Left ventricle myocardium inferior (tissue), 1 donor: Measurements from ENCODE around the gene P2RY11. TPM values are rescaled to one million over a fixed set of nuclear protein-coding genes. Genes with fewer than 3 reads are reported as not detected.
A peak's percentile ranks its signal among the peaks of the same experiment; 100 is the strongest.

ENCODE experiments used
- DNase-seq: peaks from one replicate; pipeline ENCODE4 v3.0.0-alpha.2; 2020
- H3K27ac ChIP-seq: fragments of 200-600 bp; replicated peaks from 2 replicates; pipeline ENCODE4 v1.8.0; 2021
- H3K27me3 ChIP-seq: fragments of 200-600 bp; 2 replicates; pipeline ENCODE4 v1.8.0; 2021; ENCODE audit warnings: low read depth
- H3K36me3 ChIP-seq: fragments of 200-600 bp; 2 replicates; pipeline ENCODE4 v1.8.0; 2021
- H3K4me1 ChIP-seq: fragments of 200-600 bp; 2 replicates; pipeline ENCODE4 v1.8.0; 2021
- H3K4me3 ChIP-seq: fragments of 200-600 bp; 2 replicates; pipeline ENCODE4 v1.8.0; 2021; ENCODE audit warnings: mild to moderate bottlenecking, moderate library complexity
- H3K9me3 ChIP-seq: fragments of 200-600 bp; replicated peaks from 2 replicates; pipeline ENCODE4 v1.8.0; 2021
- intact Hi-C: fragments of 100-400 bp; cut with micrococcal nuclease; formaldehyde crosslinking; loops from one replicate; pipeline ENCODE4 v1.11.0; 2022
- total RNA-seq: library from RNA; stranded (reverse); fragmentation: NEBNext Ultra II Directional; extraction: Animal tissue kit (Norgen Biotek cat#: 25700); gene quantifications from one replicate; pipeline ENCODE4 v1.2.1, GENCODE V29; 2021
- TF ChIP-seq, protein P1 (sequence below): fragments of 200-600 bp; IDR thresholded peaks from 2 replicates; pipeline ENCODE4 v1.8.0; 2021; ENCODE audit warnings: antibody characterized with exemption, mild to moderate bottlenecking, borderline replicate concordance
- donor health status: DM: no; HTN: yes; CAD: no; lungs with severe emphysema.

P2RY11 gene
- total RNA-seq, 1 donor from 2014 or later, result 4.1 TPM

DNA sequence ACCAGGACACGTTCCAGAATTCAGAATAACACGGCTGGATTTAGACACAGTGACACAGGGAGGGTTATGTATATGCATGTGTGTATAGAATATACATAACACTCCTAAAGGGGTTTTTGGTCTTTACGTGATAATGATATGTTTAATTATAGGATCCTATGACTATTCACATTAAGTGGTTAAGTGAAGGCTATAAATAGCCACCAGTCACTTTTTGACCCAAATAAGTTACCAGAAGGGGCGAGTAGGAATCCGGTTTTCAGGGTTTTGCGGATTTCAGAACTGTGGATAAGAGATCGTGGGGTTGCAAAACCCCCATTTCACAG, 15.9 kb upstream of the P2RY11 start:
- Histone ChIP-seq H3K36me3 (peaks cover 19% of the 10 kb centered on the region), H3K4me3 (peak overlapping the region; percentile 70), H3K27ac (peak overlapping the region; percentile 71), H3K4me1 (peaks cover 14% of the 10 kb centered on the region), H3K27me3 (peaks cover 5% of the 10 kb centered on the region), H3K9me3 (peaks cover 5% of the 10 kb centered on the region)
- intact Hi-C loops, result no loop called here
- TF ChIP-seq, protein P1, sequence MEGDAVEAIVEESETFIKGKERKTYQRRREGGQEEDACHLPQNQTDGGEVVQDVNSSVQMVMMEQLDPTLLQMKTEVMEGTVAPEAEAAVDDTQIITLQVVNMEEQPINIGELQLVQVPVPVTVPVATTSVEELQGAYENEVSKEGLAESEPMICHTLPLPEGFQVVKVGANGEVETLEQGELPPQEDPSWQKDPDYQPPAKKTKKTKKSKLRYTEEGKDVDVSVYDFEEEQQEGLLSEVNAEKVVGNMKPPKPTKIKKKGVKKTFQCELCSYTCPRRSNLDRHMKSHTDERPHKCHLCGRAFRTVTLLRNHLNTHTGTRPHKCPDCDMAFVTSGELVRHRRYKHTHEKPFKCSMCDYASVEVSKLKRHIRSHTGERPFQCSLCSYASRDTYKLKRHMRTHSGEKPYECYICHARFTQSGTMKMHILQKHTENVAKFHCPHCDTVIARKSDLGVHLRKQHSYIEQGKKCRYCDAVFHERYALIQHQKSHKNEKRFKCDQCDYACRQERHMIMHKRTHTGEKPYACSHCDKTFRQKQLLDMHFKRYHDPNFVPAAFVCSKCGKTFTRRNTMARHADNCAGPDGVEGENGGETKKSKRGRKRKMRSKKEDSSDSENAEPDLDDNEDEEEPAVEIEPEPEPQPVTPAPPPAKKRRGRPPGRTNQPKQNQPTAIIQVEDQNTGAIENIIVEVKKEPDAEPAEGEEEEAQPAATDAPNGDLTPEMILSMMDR, result no peak
- DNase-seq, result no peak

DNA sequence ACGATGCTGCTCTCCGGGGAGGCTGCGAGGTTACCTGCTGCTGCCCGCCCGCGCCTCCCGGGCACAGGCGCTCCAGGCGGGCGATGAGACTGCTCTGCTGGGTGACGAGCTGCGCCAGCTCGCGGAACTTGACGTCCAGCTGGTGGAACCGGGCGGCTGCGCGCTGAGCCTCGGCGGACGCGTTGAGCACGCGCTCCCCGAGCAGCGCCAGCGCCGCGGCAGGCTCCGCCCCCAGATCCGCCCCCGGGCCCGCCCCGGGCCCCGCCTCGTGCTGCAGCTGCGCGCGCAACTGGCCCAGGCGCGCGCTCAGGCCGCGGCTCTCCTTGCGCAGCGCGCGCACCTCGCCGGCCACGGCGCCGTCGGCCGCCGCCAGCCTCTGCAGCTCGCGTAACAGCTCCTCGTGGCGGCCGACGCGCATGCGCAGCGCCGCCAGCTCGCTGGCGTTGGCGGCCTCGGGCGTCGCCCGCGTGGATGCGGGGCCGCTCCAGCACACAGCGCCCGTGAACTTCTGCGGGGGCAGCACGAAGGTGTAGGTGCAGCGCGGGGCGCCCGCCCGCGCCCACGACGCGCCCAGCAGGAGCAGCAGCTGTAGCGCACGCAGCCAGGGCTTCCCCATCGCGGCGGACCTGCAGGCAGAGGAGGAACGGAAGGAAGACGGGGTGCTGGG, 15.4 kb upstream of the P2RY11 start:
- intact Hi-C loops, result no loop called here
- TF ChIP-seq, protein P1, result no peak
- Histone ChIP-seq H3K27me3 (peaks cover 5% of the 10 kb centered on the region), H3K4me3 (peak overlapping the region; percentile 70), H3K4me1 (peaks cover 14% of the 10 kb centered on the region), H3K27ac (peak overlapping the region; percentile 78), H3K9me3 (peaks cover under 1% of the 10 kb centered on the region), H3K36me3 (peaks cover 14% of the 10 kb centered on the region)
- DNase-seq, result peak; percentile 86

DNA sequence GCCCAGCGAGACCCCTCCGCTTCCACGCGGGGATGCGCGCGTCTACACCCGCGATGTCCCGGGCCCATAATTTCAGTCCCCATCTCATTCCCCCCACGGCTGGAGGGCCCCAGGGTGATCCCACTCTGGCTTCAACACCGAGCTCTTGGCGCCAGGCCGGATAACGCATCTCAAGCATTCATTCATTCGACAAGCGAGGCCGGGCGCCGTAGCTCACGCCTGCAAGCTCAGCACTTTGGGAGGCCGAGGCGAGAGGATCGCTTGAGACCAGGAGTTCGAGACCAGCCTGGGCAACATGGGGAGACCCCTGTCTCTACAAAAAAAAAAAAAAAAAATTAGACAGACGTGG, 14.9 kb upstream of the P2RY11 start:
- H3K9me3 ChIP-seq, result no peaks in the 10 kb centered on the region
- H3K4me3 ChIP-seq, result peak overlapping the region; percentile 70
- H3K4me1 ChIP-seq, result peaks cover 14% of the 10 kb centered on the region
- TF ChIP-seq, protein P1, result no peak
- peak; percentile 32 for DNase-seq
- peaks cover 5% of the 10 kb centered on the region for H3K27me3 ChIP-seq
- H3K36me3 ChIP-seq, result peaks cover 11% of the 10 kb centered on the region
- peak overlapping the region; percentile 78 for H3K27ac ChIP-seq
- intact Hi-C loops, result no loop called here

DNA sequence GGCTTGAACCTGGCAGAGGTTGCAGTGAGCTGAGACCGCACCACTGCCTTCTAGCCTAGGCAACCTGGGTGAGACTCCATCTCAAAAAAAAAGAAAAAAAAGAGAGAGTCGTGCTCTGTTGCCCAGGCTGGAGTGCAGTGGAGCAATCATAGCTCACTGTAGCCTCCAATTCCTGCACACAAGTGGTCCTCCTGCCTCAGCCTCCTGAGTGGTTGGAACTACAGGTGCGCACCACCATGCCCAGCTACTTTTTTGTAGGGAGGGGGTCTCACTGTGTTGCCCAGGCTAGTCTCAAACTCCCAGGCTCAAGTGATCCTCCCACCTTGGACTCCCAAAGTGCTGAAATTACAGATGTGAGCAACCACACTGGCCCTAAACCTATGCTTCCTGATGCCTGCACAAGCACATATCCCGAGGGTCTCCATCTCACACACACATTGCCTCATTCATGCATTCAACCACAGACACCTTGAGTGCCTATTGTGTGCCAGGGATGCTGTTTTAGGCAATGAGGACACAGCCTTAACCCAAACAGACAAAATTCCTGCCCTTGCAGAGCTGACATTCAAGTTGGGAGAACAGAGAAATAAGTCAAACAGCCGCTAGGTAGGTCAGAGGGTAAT, 11.2 kb upstream of the P2RY11 start:
- intact Hi-C loops, result no loop called here
- Histone ChIP-seq H3K9me3 (no peaks in the 10 kb centered on the region), H3K4me3 (no peak overlapping the region), H3K4me1 (peaks cover 14% of the 10 kb centered on the region), H3K27me3 (no peaks in the 10 kb centered on the region), H3K36me3 (no peaks in the 10 kb centered on the region), H3K27ac (no peak overlapping the region)
- DNase-seq, result no peak
- TF ChIP-seq, protein P1, result no peak

DNA sequence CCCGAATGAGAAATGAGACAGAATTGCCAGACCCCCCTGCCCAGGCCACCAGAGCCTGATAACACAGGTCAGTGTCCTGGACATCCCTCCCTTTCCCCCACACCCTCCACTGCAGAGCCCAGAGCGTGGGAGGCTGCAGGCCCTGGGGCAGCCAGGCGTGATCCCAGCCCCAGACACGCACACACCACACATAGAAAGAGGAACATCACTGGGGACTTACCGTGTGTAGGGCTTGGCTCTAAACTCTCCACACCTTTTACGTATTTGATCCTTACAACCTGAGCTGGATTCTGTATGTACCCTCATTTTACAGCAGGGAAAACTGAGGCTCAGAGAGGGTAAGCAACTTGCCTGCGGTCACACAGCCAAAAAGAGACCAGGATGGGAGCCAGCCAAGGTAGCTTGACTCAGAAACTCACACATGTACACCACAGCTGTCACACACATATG, 8.7 kb upstream of the P2RY11 start:
- Histone ChIP-seq H3K4me1 (peaks cover 21% of the 10 kb centered on the region), H3K4me3 (no peak overlapping the region), H3K27me3 (no peaks in the 10 kb centered on the region), H3K36me3 (peaks cover 7% of the 10 kb centered on the region), H3K27ac (no peak overlapping the region), H3K9me3 (no peaks in the 10 kb centered on the region)
- intact Hi-C loops, result no loop called here
- DNase-seq, result no peak
- TF ChIP-seq, protein P1, result no peak
